GM12872 (cell line): ENCODE measurements around the gene FAM50B.

ENCODE experiments used
- CTCF ChIP-seq: IDR thresholded peaks from 3 replicates; pipeline ENCODE4 v1.5.1; 2011; ENCODE audit warnings: low read depth, mild to moderate bottlenecking, low read length, moderate library complexity; ENCODE audit not compliant: insufficient read depth

The FAM50B gene

GRCh38 chr6:3812596-3812995, 36.6 kb upstream of the FAM50B start:
- TF ChIP-seq CTCF, result no peak

GRCh38 chr6:3813150-3813780, 35.9 kb upstream of the FAM50B start:
- no peak for TF ChIP-seq CTCF

GRCh38 chr6:3813918-3814317, 35.3 kb upstream of the FAM50B start:
- TF ChIP-seq CTCF, result no peak

GRCh38 chr6:3814539-3814938, 34.6 kb upstream of the FAM50B start:
- no peak for TF ChIP-seq CTCF

GRCh38 chr6:3816251-3816650, 32.9 kb upstream of the FAM50B start:
- TF ChIP-seq CTCF, result no peak

GRCh38 chr6:3819161-3820110, 29.7 kb upstream of the FAM50B start:
- no peak for TF ChIP-seq CTCF

- TF ChIP-seq CTCF, result no peak
These were observed 28.6 kb upstream of the FAM50B start for GRCh38 chr6:3820563-3820962.
